Naive thymus-derived CD4-positive, alpha-beta T cell (primary cell): ENCODE measurements around the gene PRR5L. TPM values are rescaled to one million over a fixed set of nuclear protein-coding genes. Genes with fewer than 3 reads are reported as not detected.
A peak's percentile ranks its signal among the peaks of the same experiment; 100 is the strongest.

Experiments
- ATAC-seq: fragments of 150-1000 bp; cut with Tn5 transposase; 2 replicates; pipeline ENCODE4 v1.10.0; 2021; ENCODE audit warnings: mild to moderate bottlenecking, moderate library complexity
- CTCF ChIA-PET: fragments of 350-600 bp; sonication (Branson Sonifier 250); formaldehyde crosslinking; loops from one replicate; lab custom pipeline; 2021; ENCODE audit warnings: antibody characterized with exemption; lab: Charles Lee
- POLR2A ChIA-PET: fragments of 350-600 bp; sonication (Branson Sonifier 250); formaldehyde crosslinking; loops from one replicate; lab custom pipeline; 2021; ENCODE audit warnings: antibody characterized with exemption, inconsistent platforms; lab: Charles Lee
- DNase-seq, 9 donors: peaks; one replicate each; pipeline versions ENCODE4 v3.0.0 to v3.0.0-alpha.2; 2020 to 2022; ENCODE audit warnings: mixed read lengths in 1 of 9
- H3K27ac ChIP-seq: one replicate; pipeline ENCODE4 v1.7.0; 2013; ENCODE audit warnings: mild to moderate bottlenecking, low read depth, low read length, moderate library complexity
- H3K27me3 ChIP-seq, 2 donors: one replicate each; pipeline ENCODE4 v1.7.0; 2013; ENCODE audit warnings: low read length in 2 of 2, mild to moderate bottlenecking in 2 of 2, moderate library complexity in 2 of 2; ENCODE audit not compliant: control insufficient read depth in 2 of 2, insufficient read depth in 2 of 2
- H3K36me3 ChIP-seq, 3 experiments: 1 replicate in 2 of 3; 2 replicates in 1 of 3; pipeline ENCODE4 v1.7.0; 2013; ENCODE audit warnings: low read length in 3 of 3, mild to moderate bottlenecking in 3 of 3, moderate library complexity in 1 of 3; ENCODE audit not compliant: insufficient read depth in 3 of 3, control insufficient read depth in 2 of 3
- H3K4me1 ChIP-seq, 2 donors: one replicate each; pipeline ENCODE4 v1.7.0; 2013; ENCODE audit warnings: low read length in 2 of 2, mild to moderate bottlenecking in 2 of 2, moderate library complexity in 1 of 2; ENCODE audit not compliant: control insufficient read depth in 2 of 2, insufficient read depth in 2 of 2
- H3K4me3 ChIP-seq: 2 replicates; pipeline ENCODE4 v1.7.0; 2013; ENCODE audit warnings: mild to moderate bottlenecking, low read length
- H3K9me3 ChIP-seq, 3 experiments: 1 replicate in 2 of 3; 2 replicates in 1 of 3; pipeline ENCODE4 v1.7.0; 2013; ENCODE audit warnings: low read length in 3 of 3; ENCODE audit not compliant: control insufficient read depth in 2 of 3
- H3K27ac Mint-ChIP-seq, 9 donors: one replicate each; pipeline ENCODE4 v1.8.0; 2020 to 2022; ENCODE audit warnings: mixed read lengths in 9 of 9, mild to moderate bottlenecking in 8 of 9, moderate library complexity in 5 of 9, inconsistent platforms in 2 of 9
- H3K27me3 Mint-ChIP-seq, 5 donors: one replicate each; pipeline ENCODE4 v1.8.0; 2021 to 2022; ENCODE audit warnings: mixed read lengths in 5 of 5, mild to moderate bottlenecking in 1 of 5
- H3K36me3 Mint-ChIP-seq, 5 donors: one replicate each; pipeline ENCODE4 v1.8.0; 2020 to 2022; ENCODE audit warnings: mixed read lengths in 5 of 5, mild to moderate bottlenecking in 3 of 5, inconsistent platforms in 1 of 5
- H3K4me1 Mint-ChIP-seq, 7 donors: one replicate each; pipeline ENCODE4 v1.8.0; 2020 to 2022; ENCODE audit warnings: mixed read lengths in 7 of 7, mild to moderate bottlenecking in 3 of 7, inconsistent platforms in 1 of 7
- H3K4me3 Mint-ChIP-seq, 10 donors: one replicate each; pipeline ENCODE4 v1.8.0; 2020 to 2022; ENCODE audit warnings: mild to moderate bottlenecking in 10 of 10, mixed read lengths in 10 of 10, moderate library complexity in 6 of 10, inconsistent platforms in 2 of 10
- H3K9me3 Mint-ChIP-seq, 11 donors: one replicate each; pipeline ENCODE4 v1.8.0; 2020 to 2022; ENCODE audit warnings: mixed read lengths in 11 of 11, mild to moderate bottlenecking in 4 of 11, inconsistent platforms in 1 of 11, moderate library complexity in 1 of 11
- intact Hi-C, 2 donors: fragments of 100-400 bp; cut with micrococcal nuclease; formaldehyde crosslinking; loops; one replicate each; pipeline ENCODE4 v1.15.1; 2023
- polyA plus RNA-seq, 2 donors: library from polyadenylated mRNA; unstranded; fragments of 300-500 nt; fragmentation: Illumina TruSeq; gene quantifications; one replicate each; pipeline ENCODE4 v1.2.3, GENCODE V29; 2021
- total RNA-seq, 6 experiments: library from RNA in 5 of 6; stranded (reverse) in 5 of 6; gene quantifications; 1 replicate in 5 of 6; 2 replicates in 1 of 6; pipeline ENCODE4 v1.2.3 and lab custom pipeline; 2021 to 2026

The PRR5L gene
- total and polyA plus RNA-seq, 7 experiments from 2014 or later: 0.10 to 47.6 (median 2.6) TPM

- H3K27me3 ChIP-seq: no peaks in the 10 kb centered on the region
- peaks cover 5 to 28% of the 10 kb centered on the region in 2 donors for H3K4me1 ChIP-seq
- POLR2A ChIA-PET: no interaction called here
- peaks cover 0 to 54% (median 0%) of the 10 kb centered on the region in 5 donors for H3K36me3 Mint-ChIP-seq
- no peak overlapping the region for H3K4me3 ChIP-seq
- no peaks in the 10 kb centered on the region for H3K9me3 ChIP-seq
- peaks cover 0 to 3% (median 0%) of the 10 kb centered on the region in 11 donors for H3K9me3 Mint-ChIP-seq
- H3K4me1 Mint-ChIP-seq: peaks cover 5 to 46% (median 8%) of the 10 kb centered on the region in 7 donors
- H3K27ac Mint-ChIP-seq: no peak overlapping the region
- H3K36me3 ChIP-seq: peaks cover 0 to 50% (median 0%) of the 10 kb centered on the region in 3 experiments
- peaks cover 0 to 9% (median 7%) of the 10 kb centered on the region in 5 donors for H3K27me3 Mint-ChIP-seq
- CTCF ChIA-PET: no interaction called here
- no peak for DNase-seq
- no peak overlapping the region for H3K4me3 Mint-ChIP-seq
- intact Hi-C loops: no loop called here
- ATAC-seq: no peak
- no peak overlapping the region for H3K27ac ChIP-seq
These were observed 103.1 kb downstream of the PRR5L start for GRCh38 chr11:36399236-36399635.

- peak overlapping the region in 1 of 9 donors; percentile 56 for H3K27ac Mint-ChIP-seq
- ATAC-seq: no peak
- peaks cover 0 to 49% (median 0%) of the 10 kb centered on the region in 5 donors for H3K36me3 Mint-ChIP-seq
- intact Hi-C loops: no loop called here
- H3K4me3 Mint-ChIP-seq: peak overlapping the region in 1 of 10 donors; percentile 36
- no peak overlapping the region for H3K4me3 ChIP-seq
- peaks cover 5 to 23% of the 10 kb centered on the region in 2 donors for H3K4me1 ChIP-seq
- peaks cover 5 to 41% (median 8%) of the 10 kb centered on the region in 7 donors for H3K4me1 Mint-ChIP-seq
- POLR2A ChIA-PET: no interaction called here
- H3K27me3 ChIP-seq: no peaks in the 10 kb centered on the region
- peaks cover 0 to 50% (median 0%) of the 10 kb centered on the region in 3 experiments for H3K36me3 ChIP-seq
- H3K9me3 Mint-ChIP-seq: peaks cover 0 to 3% (median 0%) of the 10 kb centered on the region in 11 donors
- no peak for DNase-seq
- H3K27me3 Mint-ChIP-seq: peaks cover 0 to 4% (median 4%) of the 10 kb centered on the region in 5 donors
- CTCF ChIA-PET: no interaction called here
- no peaks in the 10 kb centered on the region for H3K9me3 ChIP-seq
- H3K27ac ChIP-seq: no peak overlapping the region
These were observed 103.7 kb downstream of the PRR5L start for GRCh38 chr11:36399745-36400144.

DNA sequence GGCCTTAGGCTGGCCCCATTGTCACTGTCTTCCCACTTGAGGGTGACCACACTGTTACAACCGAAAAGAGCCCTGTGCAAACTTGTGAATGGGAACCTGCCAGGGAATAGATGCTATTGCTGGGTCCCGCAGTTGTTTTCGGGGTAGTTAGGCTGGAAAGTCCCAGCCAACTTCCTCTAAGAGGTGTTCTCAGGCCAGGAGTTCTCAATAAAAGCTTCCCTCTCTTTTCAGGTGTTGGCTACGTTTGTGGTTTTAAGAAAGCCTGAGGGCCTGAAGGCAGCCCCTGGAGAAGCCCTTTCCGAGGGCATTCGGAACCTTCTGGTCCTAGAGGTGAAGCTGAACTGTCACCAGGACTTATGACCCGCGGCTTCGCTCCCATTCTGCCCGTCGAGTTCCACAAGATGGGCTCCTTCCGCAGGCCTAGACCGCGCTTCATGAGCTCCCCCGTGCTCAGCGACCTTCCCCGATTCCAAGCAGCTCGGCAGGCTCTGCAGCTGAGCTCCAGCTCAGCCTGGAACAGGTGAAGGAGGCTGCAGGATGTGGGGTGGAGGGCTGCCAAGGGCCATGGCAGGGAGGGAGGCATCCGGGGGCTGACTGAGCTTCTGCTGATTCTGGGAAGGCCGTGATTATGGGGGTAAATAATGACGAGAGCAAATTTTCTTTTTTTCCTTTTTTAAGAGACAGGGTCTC is 104.8 kb downstream of the PRR5L start:
- Mint-ChIP-seq H3K36me3 (peaks cover 0 to 53% (median 0%) of the 10 kb centered on the region in 5 donors), H3K4me3 (peak overlapping the region in 6 of 10 donors; percentile 12 to 82 (median 32)), H3K4me1 (peaks cover 5 to 43% (median 8%) of the 10 kb centered on the region in 7 donors), H3K9me3 (peaks cover 0 to 3% (median 0%) of the 10 kb centered on the region in 11 donors), H3K27ac (peak overlapping the region in 1 of 9 donors; percentile 73), H3K27me3 (peaks cover 0 to 4% (median 0%) of the 10 kb centered on the region in 5 donors)
- Histone ChIP-seq H3K9me3 (no peaks in the 10 kb centered on the region), H3K4me1 (peaks cover 5 to 16% of the 10 kb centered on the region in 2 donors), H3K27me3 (no peaks in the 10 kb centered on the region), H3K4me3 (no peak overlapping the region), H3K27ac (no peak overlapping the region), H3K36me3 (peaks cover 0 to 46% (median 0%) of the 10 kb centered on the region in 3 experiments)
- ATAC-seq (peak; percentile 27), DNase-seq (no peak)
- ChIA-PET POLR2A (no interaction called here), CTCF (interaction anchor here (0.6 kb wide), 1 partner anchor 548 kb away, joined by 3 read pairs; no protein-coding TSS in a partner anchor)
- intact Hi-C loops: no loop called here

DNA sequence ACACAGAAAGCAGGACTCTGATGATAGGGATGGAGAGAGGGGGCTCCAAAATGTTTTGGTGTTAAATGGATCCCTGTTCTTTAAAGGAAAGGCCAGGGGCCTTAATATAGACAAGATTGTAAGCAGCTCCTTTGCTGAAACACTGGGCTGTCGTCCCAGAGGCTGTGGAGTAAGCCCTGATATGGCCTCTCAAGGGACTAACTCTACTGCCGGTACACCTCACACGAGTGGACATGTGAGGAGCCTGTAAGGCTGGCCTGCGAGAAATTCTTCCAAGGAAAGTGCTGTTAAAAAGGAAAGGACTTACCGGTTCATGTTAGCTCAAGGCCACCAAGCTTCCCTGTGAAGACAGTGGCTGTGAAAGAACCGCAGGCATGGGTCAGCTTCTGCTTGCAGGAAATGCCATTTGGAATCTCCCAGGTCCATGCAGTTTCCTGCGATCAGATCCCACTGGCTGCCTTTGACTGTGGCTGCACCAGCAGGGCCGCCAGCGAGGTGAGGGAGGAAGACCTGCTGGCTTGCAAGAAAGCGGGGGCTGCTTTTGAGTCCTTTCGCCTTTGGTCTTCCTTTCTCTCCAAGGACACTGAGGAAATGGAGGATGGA is 106.6 kb downstream of the PRR5L start:
- CTCF ChIA-PET: no interaction called here
- ATAC-seq (no peak), DNase-seq (no peak)
- intact Hi-C loops: no loop called here
- Mint-ChIP-seq H3K36me3 (peaks cover 0 to 65% (median 0%) of the 10 kb centered on the region in 5 donors), H3K9me3 (peaks cover 0 to 3% (median 0%) of the 10 kb centered on the region in 11 donors), H3K27me3 (peaks cover 0 to 1% (median 0%) of the 10 kb centered on the region in 5 donors), H3K4me3 (no peak overlapping the region), H3K27ac (no peak overlapping the region), H3K4me1 (peaks cover 5 to 58% (median 11%) of the 10 kb centered on the region in 7 donors)
- Histone ChIP-seq H3K9me3 (no peaks in the 10 kb centered on the region), H3K27ac (no peak overlapping the region), H3K4me3 (no peak overlapping the region), H3K36me3 (peaks cover 0 to 37% (median 0%) of the 10 kb centered on the region in 3 experiments), H3K27me3 (no peaks in the 10 kb centered on the region), H3K4me1 (peaks cover 5 to 16% of the 10 kb centered on the region in 2 donors)
- POLR2A ChIA-PET: no interaction called here

DNA sequence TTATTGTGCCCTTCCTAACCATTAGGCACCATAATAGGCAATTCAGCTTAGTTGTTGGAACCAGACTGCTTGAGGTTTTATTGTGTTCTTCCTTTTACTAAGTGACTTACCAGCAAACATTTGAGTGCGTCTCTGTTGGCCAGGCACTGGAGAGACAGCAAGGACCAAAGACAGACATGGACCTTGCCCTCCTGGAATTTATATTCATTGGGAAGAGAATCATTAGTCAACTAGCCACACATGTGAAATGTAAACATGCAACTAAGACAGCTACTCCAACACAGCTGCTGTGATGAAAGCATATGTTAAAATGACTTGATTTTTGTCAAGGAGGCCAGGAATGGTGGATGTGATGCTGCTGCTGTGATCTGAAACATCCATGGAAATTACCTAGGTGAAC is 107.6 kb downstream of the PRR5L start:
- H3K4me1 ChIP-seq: peaks cover 5 to 13% of the 10 kb centered on the region in 2 donors
- ATAC-seq (no peak), DNase-seq (no peak)
- H3K9me3 Mint-ChIP-seq: peaks cover 0 to 3% (median 0%) of the 10 kb centered on the region in 11 donors
- intact Hi-C loops: no loop called here
- H3K27me3 ChIP-seq: no peaks in the 10 kb centered on the region
- H3K4me3 Mint-ChIP-seq: no peak overlapping the region
- H3K27ac Mint-ChIP-seq: peak overlapping the region in 1 of 9 donors; percentile 30
- no peaks in the 10 kb centered on the region for H3K27me3 Mint-ChIP-seq
- no peak overlapping the region for H3K4me3 ChIP-seq
- peaks cover 0 to 61% (median 0%) of the 10 kb centered on the region in 5 donors for H3K36me3 Mint-ChIP-seq
- CTCF ChIA-PET: no interaction called here
- H3K9me3 ChIP-seq: no peaks in the 10 kb centered on the region
- H3K36me3 ChIP-seq: peaks cover 0 to 37% (median 0%) of the 10 kb centered on the region in 3 experiments
- no peak overlapping the region for H3K27ac ChIP-seq
- POLR2A ChIA-PET: no interaction called here
- peaks cover 7 to 68% (median 13%) of the 10 kb centered on the region in 7 donors for H3K4me1 Mint-ChIP-seq

DNA sequence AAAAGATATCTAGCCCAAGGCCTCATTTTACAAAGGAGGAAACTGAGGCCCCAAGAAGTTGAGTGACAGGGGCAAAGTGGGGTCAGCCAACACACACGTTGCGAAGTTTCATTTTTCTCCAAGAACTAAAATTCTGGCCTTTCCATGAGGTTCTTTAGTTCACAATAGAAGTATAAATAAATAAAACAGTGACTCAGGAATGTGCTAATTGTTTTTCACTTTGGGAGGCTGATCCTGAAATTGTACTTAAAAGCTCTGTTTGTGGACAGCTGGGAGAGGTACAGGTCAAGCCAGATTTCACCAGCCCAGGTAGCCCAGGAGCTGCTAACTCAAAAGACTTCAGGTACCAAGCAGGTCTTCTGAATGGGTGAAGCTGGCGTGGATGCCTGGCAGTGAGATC is 108.7 kb downstream of the PRR5L start:
- no peak for DNase-seq
- no peak overlapping the region for H3K4me3 ChIP-seq
- no peak for ATAC-seq
- POLR2A ChIA-PET: no interaction called here
- CTCF ChIA-PET: no interaction called here
- Mint-ChIP-seq H3K27ac (no peak overlapping the region), H3K4me1 (peaks cover 18 to 71% (median 25%) of the 10 kb centered on the region in 7 donors), H3K9me3 (peaks cover 0 to 1% (median 0%) of the 10 kb centered on the region in 11 donors), H3K27me3 (no peaks in the 10 kb centered on the region), H3K36me3 (peaks cover 0 to 51% (median 0%) of the 10 kb centered on the region in 5 donors), H3K4me3 (no peak overlapping the region)
- intact Hi-C loops: loop anchor here in 1 of 2 donors (5.0 kb wide), 1 partner anchor 47 kb away; no protein-coding TSS in a partner anchor
- peaks cover 11 to 22% of the 10 kb centered on the region in 2 donors for H3K4me1 ChIP-seq
- no peaks in the 10 kb centered on the region for H3K27me3 ChIP-seq
- H3K9me3 ChIP-seq: no peaks in the 10 kb centered on the region
- H3K36me3 ChIP-seq: peaks cover 0 to 32% (median 0%) of the 10 kb centered on the region in 3 experiments
- H3K27ac ChIP-seq: no peak overlapping the region
